ENCODE measurements around the gene ASB2. TPM values are rescaled to one million over a fixed set of nuclear protein-coding genes. Genes with fewer than 3 reads are reported as not detected.

The ASB2 gene
- total RNA-seq, 1 donor from 2014 or later: 66.6 TPM

GRCh38 chr14:93884950-93885349 is 91.4 kb downstream of the ASB2 start:
- intact Hi-C loops (cut with micrococcal nuclease): no loop called here

Other genes with a start within 250 kb of the ASB2 start
- gene PRIMA1, start 188.1 kb downstream of the ASB2 start, total RNA-seq: not detected in 2 replicates
- gene FAM181A, start 49.2 kb downstream of the ASB2 start, total RNA-seq: not detected in 2 replicates
- gene CCDC197, start 20.7 kb upstream of the ASB2 start, total RNA-seq: 0.15 TPM in 1 of 2 replicates, not detected in the other
- 2.9 and 3.3 TPM in 2 replicates for gene OTUB2, start 49.8 kb upstream of the ASB2 start, total RNA-seq
- 206 and 208 TPM in 2 replicates for gene DDX24, start 104.6 kb upstream of the ASB2 start, total RNA-seq
- 32.2 and 32.4 TPM in 2 replicates for gene IFI27L1, start 104.7 kb upstream of the ASB2 start, total RNA-seq
- 127 and 132 TPM in 2 replicates for gene IFI27, start 134.2 kb upstream of the ASB2 start, total RNA-seq
- gene IFI27L2, start 153.0 kb upstream of the ASB2 start, total RNA-seq: 68.1 and 74.2 TPM in 2 replicates
- gene PPP4R4, start 197.8 kb upstream of the ASB2 start, total RNA-seq: 0.59 and 0.88 TPM in 2 replicates

Data from T-helper 1 cell treated with Interleukin-12 subunit alpha and Interleukin-12 subunit beta and Interleukin-4 antibody, amounts not matched to agents 30 ng/mL and 1 ng/mL, for 36 hours (primary cell).